Chondrocyte (in vitro differentiated cells): ENCODE measurements around the gene KIF26B. TPM values are rescaled to one million over a fixed set of nuclear protein-coding genes. Genes with fewer than 3 reads are reported as not detected.

ENCODE experiments used
- DNase-seq: peaks from one replicate; pipeline ENCODE4 v3.0.0; 2021; ENCODE audit warnings: mixed read lengths, low spot score
- H3K27ac Mint-ChIP-seq: one replicate; pipeline ENCODE4 v1.8.0; 2021; ENCODE audit warnings: mild to moderate bottlenecking, moderate library complexity, mixed read lengths; ENCODE audit not compliant: unreplicated experiment
- H3K27me3 Mint-ChIP-seq: 2 replicates; pipeline ENCODE4 v1.8.0; 2021; ENCODE audit warnings: low read depth, mixed read lengths
- H3K36me3 Mint-ChIP-seq: 2 replicates; pipeline ENCODE4 v1.8.0; 2021; ENCODE audit warnings: low read depth, mixed read lengths
- H3K4me1 Mint-ChIP-seq: 2 replicates; pipeline ENCODE4 v1.8.0; 2021; ENCODE audit warnings: low read depth, mild to moderate bottlenecking, mixed read lengths
- H3K4me3 Mint-ChIP-seq: one replicate; pipeline ENCODE4 v1.8.0; 2021; ENCODE audit warnings: mild to moderate bottlenecking, moderate library complexity, mixed read lengths; ENCODE audit not compliant: unreplicated experiment
- H3K9me3 Mint-ChIP-seq: 2 replicates; pipeline ENCODE4 v1.8.0; 2021; ENCODE audit warnings: low read depth, mixed read lengths
- CTCF ChIP-seq: fragments of 200-600 bp; sonication (generic); IDR thresholded peaks from 2 replicates; pipeline ENCODE4 v1.5.0; 2021; ENCODE audit warnings: antibody characterized with exemption, mild to moderate bottlenecking, moderate library complexity
- total RNA-seq: library from RNA; stranded (reverse); gene quantifications from 3 replicates; pipeline ENCODE4 v1.2.1, GENCODE V29; 2021

KIF26B gene
- total RNA-seq, 1 donor from 2014 or later: 47.0 TPM

GRCh38 chr1:245608271-245608670, 453.5 kb downstream of the KIF26B start:
- Mint-ChIP-seq H3K36me3 (peaks cover 18% of the 10 kb centered on the region), H3K27me3 (no peaks in the 10 kb centered on the region), H3K4me3 (no peak overlapping the region), H3K9me3 (no peaks in the 10 kb centered on the region), H3K4me1 (peaks cover 31% of the 10 kb centered on the region), H3K27ac (peak overlapping the region; percentile 50)
- TF ChIP-seq CTCF: no peak
- no peak for DNase-seq

GRCh38 chr1:245609354-245610150, 454.8 kb downstream of the KIF26B start:
- no peak for DNase-seq
- H3K27me3 Mint-ChIP-seq: no peaks in the 10 kb centered on the region
- no peak overlapping the region for H3K4me3 Mint-ChIP-seq
- H3K9me3 Mint-ChIP-seq: no peaks in the 10 kb centered on the region
- no peak overlapping the region for H3K27ac Mint-ChIP-seq
- H3K36me3 Mint-ChIP-seq: peaks cover 21% of the 10 kb centered on the region
- H3K4me1 Mint-ChIP-seq: peaks cover 26% of the 10 kb centered on the region
- no peak for TF ChIP-seq CTCF

GRCh38 chr1:245611251-245611650, 456.5 kb downstream of the KIF26B start:
- H3K27me3 Mint-ChIP-seq: no peaks in the 10 kb centered on the region
- peaks cover 18% of the 10 kb centered on the region for H3K4me1 Mint-ChIP-seq
- no peak for TF ChIP-seq CTCF
- H3K9me3 Mint-ChIP-seq: no peaks in the 10 kb centered on the region
- H3K27ac Mint-ChIP-seq: no peak overlapping the region
- no peak overlapping the region for H3K4me3 Mint-ChIP-seq
- peaks cover 25% of the 10 kb centered on the region for H3K36me3 Mint-ChIP-seq
- DNase-seq: no peak

- TF ChIP-seq CTCF: peak; percentile 11
- Mint-ChIP-seq H3K4me1 (peaks cover 8% of the 10 kb centered on the region), H3K9me3 (no peaks in the 10 kb centered on the region), H3K36me3 (peaks cover 20% of the 10 kb centered on the region), H3K27me3 (no peaks in the 10 kb centered on the region), H3K4me3 (no peak overlapping the region), H3K27ac (no peak overlapping the region)
- DNase-seq: no peak
Observed at GRCh38 chr1:245614476-245614875, 459.7 kb downstream of the KIF26B start.

GRCh38 chr1:245615001-245615400, 460.2 kb downstream of the KIF26B start:
- no peaks in the 10 kb centered on the region for H3K27me3 Mint-ChIP-seq
- peaks cover 8% of the 10 kb centered on the region for H3K4me1 Mint-ChIP-seq
- TF ChIP-seq CTCF: no peak
- no peak overlapping the region for H3K4me3 Mint-ChIP-seq
- DNase-seq: no peak
- H3K9me3 Mint-ChIP-seq: no peaks in the 10 kb centered on the region
- H3K27ac Mint-ChIP-seq: no peak overlapping the region
- H3K36me3 Mint-ChIP-seq: peaks cover 20% of the 10 kb centered on the region
